Chondrocyte (in vitro differentiated cells): ENCODE results near the gene KCNJ10. TPM values are rescaled to one million over a fixed set of nuclear protein-coding genes. Genes with fewer than 3 reads are reported as not detected.

Experiments
- DNase-seq: peaks from one replicate; pipeline ENCODE4 v3.0.0; 2021; ENCODE audit warnings: mixed read lengths, low spot score
- H3K27ac Mint-ChIP-seq: one replicate; pipeline ENCODE4 v1.8.0; 2021; ENCODE audit warnings: mild to moderate bottlenecking, moderate library complexity, mixed read lengths; ENCODE audit not compliant: unreplicated experiment
- H3K27me3 Mint-ChIP-seq: 2 replicates; pipeline ENCODE4 v1.8.0; 2021; ENCODE audit warnings: low read depth, mixed read lengths
- H3K36me3 Mint-ChIP-seq: 2 replicates; pipeline ENCODE4 v1.8.0; 2021; ENCODE audit warnings: low read depth, mixed read lengths
- H3K4me1 Mint-ChIP-seq: 2 replicates; pipeline ENCODE4 v1.8.0; 2021; ENCODE audit warnings: low read depth, mild to moderate bottlenecking, mixed read lengths
- H3K4me3 Mint-ChIP-seq: one replicate; pipeline ENCODE4 v1.8.0; 2021; ENCODE audit warnings: mild to moderate bottlenecking, moderate library complexity, mixed read lengths; ENCODE audit not compliant: unreplicated experiment
- H3K9me3 Mint-ChIP-seq: 2 replicates; pipeline ENCODE4 v1.8.0; 2021; ENCODE audit warnings: low read depth, mixed read lengths
- CTCF ChIP-seq: fragments of 200-600 bp; sonication (generic); IDR thresholded peaks from 2 replicates; pipeline ENCODE4 v1.5.0; 2021; ENCODE audit warnings: antibody characterized with exemption, mild to moderate bottlenecking, moderate library complexity
- total RNA-seq: library from RNA; stranded (reverse); gene quantifications from 3 replicates; pipeline ENCODE4 v1.2.1, GENCODE V29; 2021

The KCNJ10 gene
- total RNA-seq, 1 donor from 2014 or later = not detected

- no peak for DNase-seq
- TF ChIP-seq CTCF = no peak
- Mint-ChIP-seq H3K4me3 (no peak overlapping the region), H3K36me3 (peaks cover 7% of the 10 kb centered on the region), H3K27me3 (no peaks in the 10 kb centered on the region), H3K9me3 (no peaks in the 10 kb centered on the region), H3K4me1 (no peaks in the 10 kb centered on the region), H3K27ac (no peak overlapping the region)
Observed at GRCh38 chr1:160091666-160092223, 21.8 kb upstream of the KCNJ10 start.

- Mint-ChIP-seq H3K36me3 (peaks cover 7% of the 10 kb centered on the region), H3K27ac (no peak overlapping the region), H3K4me3 (no peak overlapping the region), H3K9me3 (no peaks in the 10 kb centered on the region), H3K27me3 (no peaks in the 10 kb centered on the region), H3K4me1 (peaks cover 1% of the 10 kb centered on the region)
- no peak for DNase-seq
- no peak for TF ChIP-seq CTCF
Observed at GRCh38 chr1:160090760-160091159, 20.8 kb upstream of the KCNJ10 start.

- no peaks in the 10 kb centered on the region for H3K9me3 Mint-ChIP-seq
- no peak overlapping the region for H3K27ac Mint-ChIP-seq
- H3K36me3 Mint-ChIP-seq = peaks cover 7% of the 10 kb centered on the region
- no peak overlapping the region for H3K4me3 Mint-ChIP-seq
- no peak for DNase-seq
- no peak for TF ChIP-seq CTCF
- H3K4me1 Mint-ChIP-seq = peaks cover 3% of the 10 kb centered on the region
- H3K27me3 Mint-ChIP-seq = no peaks in the 10 kb centered on the region
Observed at GRCh38 chr1:160089883-160090282, 19.9 kb upstream of the KCNJ10 start.

GRCh38 chr1:160087118-160087662, 17.2 kb upstream of the KCNJ10 start:
- H3K36me3 Mint-ChIP-seq = peaks cover 7% of the 10 kb centered on the region
- H3K9me3 Mint-ChIP-seq = no peaks in the 10 kb centered on the region
- TF ChIP-seq CTCF = no peak

GRCh38 chr1:160086456-160086892, 16.5 kb upstream of the KCNJ10 start:
- no peak overlapping the region for H3K27ac Mint-ChIP-seq
- no peak overlapping the region for H3K4me3 Mint-ChIP-seq
- peaks cover 3% of the 10 kb centered on the region for H3K4me1 Mint-ChIP-seq
- peaks cover 17% of the 10 kb centered on the region for H3K27me3 Mint-ChIP-seq
- TF ChIP-seq CTCF = no peak
- H3K36me3 Mint-ChIP-seq = peaks cover 4% of the 10 kb centered on the region
- no peaks in the 10 kb centered on the region for H3K9me3 Mint-ChIP-seq
- DNase-seq = no peak

More at GRCh38 chr1:160087118-160087662, 17.2 kb upstream of the KCNJ10 start:
- Mint-ChIP-seq H3K4me3 (no peak overlapping the region), H3K4me1 (peaks cover 3% of the 10 kb centered on the region), H3K27me3 (peaks cover 12% of the 10 kb centered on the region), H3K27ac (no peak overlapping the region)
- DNase-seq = no peak
